ENCODE data around the gene RAB31. TPM values are rescaled to one million over a fixed set of nuclear protein-coding genes. Genes with fewer than 3 reads are reported as not detected.

Gene RAB31
- total RNA-seq, 4 donors from 2014 or later: 94.0 to 145 (median 107) TPM

DNA sequence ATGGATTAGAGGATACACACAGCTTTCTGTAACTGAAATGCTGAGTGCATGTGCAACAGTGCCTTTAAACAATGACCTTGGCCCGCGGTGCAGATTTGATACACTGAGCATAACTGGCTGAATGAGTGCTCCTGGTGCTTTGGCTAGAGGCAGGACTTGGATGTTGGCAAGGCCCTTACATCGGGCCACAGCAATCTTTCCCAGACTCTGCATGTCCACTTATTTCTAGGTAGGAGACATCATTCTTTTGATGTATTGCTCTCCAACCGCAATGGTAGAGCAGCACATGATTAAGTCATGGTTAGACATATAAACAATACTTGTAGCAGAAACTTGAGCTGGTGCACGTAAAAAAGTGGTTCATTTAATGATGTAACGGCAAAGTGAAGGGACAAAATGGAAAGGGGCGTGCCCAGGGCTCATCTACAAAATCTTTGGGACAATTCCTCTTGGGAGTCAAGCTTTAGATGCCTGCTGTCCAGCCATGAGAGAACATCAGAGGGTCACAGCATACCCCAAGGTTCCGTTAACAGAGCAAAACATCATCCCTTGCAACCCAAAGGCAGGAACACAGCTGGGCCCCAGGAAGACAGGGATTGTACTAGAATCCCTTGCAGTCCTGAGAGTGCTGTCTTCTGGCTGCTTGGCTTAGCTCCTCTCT, 43.4 kb downstream of the RAB31 start:
- H3K27ac ChIP-seq (replicated peaks in 1 of 4): no peak overlapping the region
- no peak overlapping the region for H3K4me3 ChIP-seq
- DNase-seq (ENCODE audit: extremely low spot score): peak; percentile 66
- WGBS: 92% methylated on average over 8 of the region's 8 CpGs
- H3K36me3 ChIP-seq: no peaks in the 10 kb centered on the region
- no peaks in the 10 kb centered on the region for H3K27me3 ChIP-seq
- peaks cover 0 to 16% (median 2%) of the 10 kb centered on the region in 4 donors for H3K4me1 ChIP-seq
- intact Hi-C loops (cut with DNase I): no loop called here
- H3K9me3 ChIP-seq: no peaks in the 10 kb centered on the region
- TF ChIP-seq EP300 (IDR thresholded peaks at IDR 0.05): no peak
- no peak for TF ChIP-seq POLR2A (IDR thresholded peaks at IDR 0.05; ENCODE audit: low read depth)
- TF ChIP-seq CTCF (IDR thresholded peaks at IDR 0.05): no peak
- no peak for TF ChIP-seq POLR2AphosphoS5 (IDR thresholded peaks at IDR 0.05)

GRCh38 chr18:9753846-9754245, 45.7 kb downstream of the RAB31 start:
- Histone ChIP-seq H3K36me3 (no peaks in the 10 kb centered on the region), H3K27ac (replicated peaks in 1 of 4) (no peak overlapping the region), H3K4me3 (no peak overlapping the region), H3K4me1 (peaks cover 0 to 34% (median 15%) of the 10 kb centered on the region in 4 donors), H3K9me3 (no peaks in the 10 kb centered on the region), H3K27me3 (no peaks in the 10 kb centered on the region)
- whole genome bisulfite sequencing: 91% methylated on average over 7 of the region's 7 CpGs
- TF ChIP-seq CTCF (IDR thresholded peaks at IDR 0.05): no peak
- TF ChIP-seq EP300 (IDR thresholded peaks at IDR 0.05): no peak
- no peak for TF ChIP-seq POLR2A (IDR thresholded peaks at IDR 0.05; ENCODE audit: low read depth)
- TF ChIP-seq POLR2AphosphoS5 (IDR thresholded peaks at IDR 0.05): no peak
- DNase-seq (ENCODE audit: extremely low spot score): peak; percentile 82
- intact Hi-C loops (cut with DNase I): no loop called here

DNA sequence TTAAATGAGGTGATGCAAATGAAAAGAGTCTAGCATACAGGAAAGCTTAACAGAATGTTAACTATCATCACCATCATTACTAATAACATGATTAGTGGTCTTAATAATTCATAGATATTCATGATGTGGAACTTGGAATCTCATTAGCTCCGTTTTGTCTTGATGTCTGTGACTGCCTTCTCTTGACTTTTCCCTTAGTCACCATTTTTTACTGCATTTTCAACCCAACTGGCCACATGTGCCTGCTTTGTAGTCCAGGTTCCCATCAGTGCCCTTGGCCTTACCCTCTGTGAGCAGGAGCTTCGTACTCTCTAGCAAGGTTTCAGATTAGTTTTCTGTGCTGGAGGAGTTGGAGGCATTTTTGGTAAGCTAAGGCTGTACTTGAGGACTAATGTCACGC, 47.0 kb downstream of the RAB31 start:
- WGBS: 94% methylated on average over 3 of the region's 3 CpGs
- DNase-seq (ENCODE audit: extremely low spot score): peak; percentile 5
- H3K9me3 ChIP-seq: no peaks in the 10 kb centered on the region
- H3K4me3 ChIP-seq: no peak overlapping the region
- H3K4me1 ChIP-seq: peaks cover 0 to 34% (median 15%) of the 10 kb centered on the region in 4 donors
- TF ChIP-seq POLR2AphosphoS5 (IDR thresholded peaks at IDR 0.05) (no peak), CTCF (IDR thresholded peaks at IDR 0.05) (no peak), POLR2A (IDR thresholded peaks at IDR 0.05; ENCODE audit: low read depth) (no peak), EP300 (IDR thresholded peaks at IDR 0.05) (no peak)
- intact Hi-C loops (cut with DNase I): no loop called here
- no peaks in the 10 kb centered on the region for H3K36me3 ChIP-seq
- no peaks in the 10 kb centered on the region for H3K27me3 ChIP-seq
- H3K27ac ChIP-seq (replicated peaks in 1 of 4): no peak overlapping the region

DNA sequence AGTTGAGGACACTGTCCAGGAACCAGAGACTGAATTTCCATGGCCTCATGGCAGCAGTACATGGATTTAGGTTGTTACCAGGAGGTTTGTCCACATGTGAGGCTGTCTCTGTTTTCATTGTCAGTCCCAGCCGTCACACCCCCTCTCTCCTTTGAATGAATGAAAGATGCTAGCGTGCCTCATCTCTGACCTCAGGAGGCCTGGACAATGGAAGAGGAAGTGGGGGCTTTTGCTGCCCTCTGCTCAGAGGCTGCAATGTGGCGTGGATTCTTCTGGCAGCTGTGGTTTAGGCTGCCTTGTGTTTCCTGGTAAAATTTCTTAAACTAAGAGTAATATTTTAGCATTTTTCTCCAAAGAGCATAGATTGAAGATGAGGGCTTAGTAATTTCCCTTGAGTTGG, 47.5 kb downstream of the RAB31 start:
- intact Hi-C loops (cut with DNase I): no loop called here

More for the DNA sequence above, 47.5 kb downstream of the RAB31 start:
- H3K27ac ChIP-seq (replicated peaks in 1 of 4): no peak overlapping the region
- peak; percentile 26 for DNase-seq (ENCODE audit: extremely low spot score)
- TF ChIP-seq EP300 (IDR thresholded peaks at IDR 0.05): no peak
- TF ChIP-seq POLR2AphosphoS5 (IDR thresholded peaks at IDR 0.05): no peak
- no peak for TF ChIP-seq CTCF (IDR thresholded peaks at IDR 0.05)
- TF ChIP-seq POLR2A (IDR thresholded peaks at IDR 0.05; ENCODE audit: low read depth): no peak
- peaks cover 0 to 34% (median 15%) of the 10 kb centered on the region in 4 donors for H3K4me1 ChIP-seq
- WGBS: 68% methylated on average over 3 of the region's 3 CpGs
- H3K4me3 ChIP-seq: no peak overlapping the region
- no peaks in the 10 kb centered on the region for H3K36me3 ChIP-seq
- H3K9me3 ChIP-seq: no peaks in the 10 kb centered on the region
- no peaks in the 10 kb centered on the region for H3K27me3 ChIP-seq

Measured in esophagus muscularis mucosa (tissue), 4 donors.